GM12878 (cell line): ENCODE data around the gene RPS2. TPM values are rescaled to one million over a fixed set of nuclear protein-coding genes. Genes with fewer than 3 reads are reported as not detected.
"Not testable (repeated sequence)": the region's sequence is repeated elsewhere in the genome, so short reads cannot be mapped to it uniquely, and the experiment has no call there.

Experiments used
- ATAC-seq: fragments of 200-7000 bp; cut with Tn5 transposase; 3 replicates; pipeline ENCODE4 v1.9.1; 2020; ENCODE audit warnings: mild to moderate bottlenecking, moderate library complexity
- BruUV-seq: library from RNA; stranded (reverse); fragments of 400-500 nt; replicated peaks from 2 replicates; lab custom pipeline; 2021; lab: Mats Ljungman, UMichigan
- CTCF ChIA-PET: fragments of 300-600 bp; sonication (Branson Sonifier 250); formaldehyde crosslinking; extraction: SDS; loops from one replicate; lab custom pipeline; 2021; ENCODE audit warnings: inconsistent platforms; lab: Yijun Ruan, JAX
- POLR2A ChIA-PET: fragments of 350-600 bp; formaldehyde crosslinking; extraction: SDS; loops from one replicate; lab custom pipeline; 2021; ENCODE audit warnings: inconsistent platforms; lab: Charles Lee
- RAD21 ChIA-PET: fragments of 300-600 bp; sonication (Branson Sonifier 250); formaldehyde crosslinking; loops from one replicate; lab custom pipeline; 2023; ENCODE audit warnings: antibody characterized with exemption; ENCODE audit not compliant: unreplicated experiment; lab: Charles Lee
- SMC1A ChIA-PET: fragments of 300-600 bp; sonication (Branson Sonifier 250); formaldehyde crosslinking; loops from one replicate; lab custom pipeline; 2023; ENCODE audit not compliant: unreplicated experiment, uncharacterized antibody; lab: Charles Lee
- DNase-seq: peaks from one replicate; pipeline ENCODE4 v3.0.0-alpha.2; 2011; ENCODE audit warnings: low read depth, low spot score
- FAIRE-seq: peaks from 3 replicates; lab custom pipeline; 2011; peaks lifted over from hg19 to GRCh38; lab: Jason Lieb, UNC
- H2AFZ ChIP-seq: 2 replicates; pipeline ENCODE4 v1.6.0; 2011; ENCODE audit warnings: low read depth, low read length, control low read depth; ENCODE audit not compliant: control insufficient read depth
- H3K27ac ChIP-seq: 2 replicates; pipeline ENCODE4 v1.5.1; 2011; ENCODE audit warnings: control low read depth; ENCODE audit not compliant: control insufficient read depth, insufficient read depth
- H3K27me3 ChIP-seq, 2 experiments: replicated peaks in 1 of 2; 2 replicates each; pipeline versions ENCODE4 v1.6.0 to v1.6.1; 2011; ENCODE audit warnings: low read length in 1 of 2; ENCODE audit not compliant: control insufficient read depth in 2 of 2, insufficient read depth in 2 of 2
- H3K36me3 ChIP-seq, 2 experiments: 2 replicates each; pipeline ENCODE4 v1.5.1; 2011; ENCODE audit warnings: low read length in 1 of 2; ENCODE audit not compliant: control insufficient read depth in 2 of 2, insufficient read depth in 2 of 2
- H3K4me1 ChIP-seq: 2 replicates; pipeline ENCODE4 v1.6.1; 2011; ENCODE audit warnings: mild to moderate bottlenecking, low read length, moderate library complexity, mixed read lengths; ENCODE audit not compliant: control insufficient read depth, insufficient read depth
- H3K4me2 ChIP-seq: 2 replicates; pipeline ENCODE4 v1.6.0; 2011; ENCODE audit warnings: control low read depth; ENCODE audit not compliant: control insufficient read depth, insufficient read depth
- H3K4me3 ChIP-seq: fragments of 200-600 bp; sonication (generic); 2 replicates; pipeline ENCODE4 v1.5.1; 2016
- H3K79me2 ChIP-seq: 2 replicates; pipeline ENCODE4 v1.6.0; 2011; ENCODE audit warnings: low read length; ENCODE audit not compliant: control insufficient read depth, insufficient read depth
- H3K9ac ChIP-seq: 2 replicates; pipeline ENCODE4 v1.8.0; 2011; ENCODE audit warnings: low read length, control low read depth, mixed read lengths; ENCODE audit not compliant: control insufficient read depth, insufficient read depth
- H3K9me3 ChIP-seq: replicated peaks from 3 replicates; pipeline ENCODE4 v1.5.1; 2011; ENCODE audit warnings: mild to moderate bottlenecking, low read length; ENCODE audit not compliant: control insufficient read depth, insufficient read depth
- H4K20me1 ChIP-seq: 2 replicates; pipeline ENCODE4 v1.6.0; 2011; ENCODE audit not compliant: control insufficient read depth, insufficient read depth
- BCLAF1 ChIP-seq: fragments of 450-650 bp; IDR thresholded peaks from 2 replicates; pipeline ENCODE4 v1.6.1; 2017; ENCODE audit warnings: antibody characterized with exemption, mild to moderate bottlenecking, moderate library complexity
- EP300 ChIP-seq, 2 experiments: fragments of 150-350 bp in 1 of 2; IDR thresholded peaks; 2 replicates each; pipeline ENCODE4 v1.6.1; 2011 to 2012; ENCODE audit warnings: low read depth in 2 of 2, low read length in 2 of 2, borderline replicate concordance in 1 of 2, improper control_type of control experiment in 1 of 2, inconsistent platforms in 1 of 2; ENCODE audit not compliant: control insufficient read depth in 1 of 2
- ESRRA ChIP-seq: IDR thresholded peaks from 2 replicates; pipeline ENCODE4 v1.6.1; 2012; ENCODE audit warnings: mild to moderate bottlenecking, low read length, improper control_type of control experiment
- HDAC6 ChIP-seq: fragments of 200-600 bp; sonication (generic); IDR thresholded peaks from one replicate; pipeline ENCODE4 v1.8.0; 2017; ENCODE audit warnings: antibody characterized with exemption; ENCODE audit not compliant: unreplicated experiment
- HDGF ChIP-seq: fragments of 450-650 bp; IDR thresholded peaks from 2 replicates; pipeline ENCODE4 v1.6.1; 2016; ENCODE audit warnings: antibody characterized with exemption
- KLF5 ChIP-seq: fragments of 450-650 bp; IDR thresholded peaks from 2 replicates; pipeline ENCODE4 v1.6.1; 2014; ENCODE audit warnings: mild to moderate bottlenecking; ENCODE audit not compliant: partially characterized antibody
- POLR2A ChIP-seq: IDR thresholded peaks from 2 replicates; pipeline ENCODE4 v1.6.1; 2011; ENCODE audit warnings: low read depth, mild to moderate bottlenecking, low read length
- SIN3A ChIP-seq: IDR thresholded peaks from 2 replicates; pipeline ENCODE4 v1.6.1; 2012; ENCODE audit warnings: low read depth, low read length, improper control_type of control experiment
- SREBF2 ChIP-seq: IDR thresholded peaks from 2 replicates; pipeline ENCODE4 v1.6.1; 2012; ENCODE audit warnings: mild to moderate bottlenecking, low read length
- ZBTB33 ChIP-seq: fragments of 450-650 bp; IDR thresholded peaks from 2 replicates; pipeline ENCODE4 v1.6.1; 2017; ENCODE audit warnings: mild to moderate bottlenecking
- WGBS: methylation state at CpG from one replicate; pipeline ENCODE4 v1.1.6; 2016; ENCODE audit warnings: low lambda C conversion rate; ENCODE audit not compliant: insufficient replicate concordance, insufficient coverage; ENCODE audit errors: missing lambda C conversion rate; 5-methylcytosine and 5-hydroxymethylcytosine counted together
- in situ Hi-C: fragments of 300-500 bp; cut with MboI; formaldehyde crosslinking; loops from 9 replicates; pipeline ENCODE4 v1.14.3; 2018; ENCODE audit warnings: mixed read lengths
- intact Hi-C: fragments of 100-400 bp; cut with micrococcal nuclease; formaldehyde crosslinking; loops from one replicate; pipeline ENCODE4 v1.14.2; 2022; ENCODE audit not compliant: unreplicated experiment
- polyA plus RNA-seq, 11 experiments: library from polyadenylated mRNA; depleted of rRNA in 4 of 11; unstranded in 6 of 11; stranded (reverse) in 5 of 11; fragments of >200 nt; fragmentation: Nextera tagmentation in 4 of 11; fragmentation: Illumina TruSeq in 1 of 11; extraction: Ambion mirVana in 4 of 11; extraction: Trizol in 1 of 11; gene quantifications; 1 replicate in 1 of 11; 2 replicates in 10 of 11; pipeline versions ENCODE4 v1.2.1 to v1.2.3, GENCODE V29; 2011 to 2016; ENCODE audit warnings: inconsistent platforms in 2 of 11, missing spikeins in 2 of 11, low read depth in 1 of 11
- total RNA-seq, 4 experiments: library from RNA; depleted of rRNA in 3 of 4; stranded (reverse); fragments of >200 nt in 3 of 4; fragmentation: Illumina TruSeq in 1 of 4; extraction: Trizol in 1 of 4; gene quantifications; 2 replicates each; pipeline versions ENCODE4 v1.2.1 to v1.2.3, GENCODE V29; 2013 to 2021

The RPS2 gene
- total and polyA plus RNA-seq, 10 of the 15 experiments (the other 5 are each of a cell fraction or from before 2014, with no cell fraction given) = 1,295 to 7,121 (median 3,933) TPM

- no peak for TF ChIP-seq ESRRA
- no peak for TF ChIP-seq POLR2A
- TF ChIP-seq, all 136 proteins: peak for 0
Measured at GRCh38 chr16:1920727-1921171, 43.9 kb downstream of the RPS2 start (continued).

- FAIRE-seq, SMC1A ChIA-PET, in situ Hi-C loops, CTCF ChIA-PET, H3K36me3 ChIP-seq, H3K27me3 ChIP-seq, H2AFZ ChIP-seq, H3K79me2 ChIP-seq, H3K27ac ChIP-seq, ATAC-seq, H3K9me3 ChIP-seq, POLR2A ChIA-PET, RAD21 ChIA-PET, H3K4me3 ChIP-seq, H3K9ac ChIP-seq, BruUV-seq, H4K20me1 ChIP-seq, H3K4me2 ChIP-seq, H3K4me1 ChIP-seq, intact Hi-C loops, DNase-seq: not testable (repeated sequence)
- 25% methylated on average over 21 of the region's 21 CpGs for WGBS
Measured at GRCh38 chr16:1920122-1920521, 44.5 kb downstream of the RPS2 start.

- no peak overlapping the region for H3K4me2 ChIP-seq
- DNase-seq (no peak), FAIRE-seq (no peak), ATAC-seq (no peak)
- intact Hi-C loops = no loop called here
- SMC1A ChIA-PET = no interaction called here
- H3K4me3 ChIP-seq = no peak overlapping the region
- RAD21 ChIA-PET = no interaction called here
- no peaks in the 10 kb centered on the region for H3K9me3 ChIP-seq
- H3K79me2 ChIP-seq = no peaks in the 10 kb centered on the region
- in situ Hi-C loops = no loop called here
- POLR2A ChIA-PET = no interaction called here
- CTCF ChIA-PET = no interaction called here
- 27% methylated on average over 25 of the region's 30 CpGs for WGBS
- H3K36me3 ChIP-seq = no peaks in the 10 kb centered on the region; a peak in 1 of 4 replicates
- no peaks in the 10 kb centered on the region for H4K20me1 ChIP-seq
- H3K27me3 ChIP-seq = peaks cover 6 to 7% of the 10 kb centered on the region in 2 experiments; a peak in 3 of 4 replicates
- H3K9ac ChIP-seq = no peak overlapping the region
- no TSS peak for BruUV-seq
- no peak overlapping the region for H3K27ac ChIP-seq
- H2AFZ ChIP-seq = no peak overlapping the region
- no peaks in the 10 kb centered on the region for H3K4me1 ChIP-seq
- no peak for TF ChIP-seq SIN3A
- no peak for TF ChIP-seq EP300 (IDR thresholded peaks at IDR 0.05; ENCODE audit: borderline replicate concordance in 1 of 2, control insufficient read depth in 1 of 2, low read depth in 2 of 2, low read length in 2 of 2)
- no peak for TF ChIP-seq KLF5
- TF ChIP-seq HDGF = no peak
- TF ChIP-seq ZBTB33 = no peak
- TF ChIP-seq SREBF2 = no peak
- no peak for TF ChIP-seq HDAC6
- no peak for TF ChIP-seq BCLAF1
Measured at GRCh38 chr16:1919327-1919998, 45.2 kb downstream of the RPS2 start.
